GM18520 (cell line): ENCODE measurements around the gene RNF157.
A peak's percentile ranks its signal among the peaks of the same experiment; 100 is the strongest.

Experiments
- ATAC-seq: cut with Tn5 transposase; IDR thresholded peaks from one replicate; pipeline ENCODE4 v1.9.1; 2021; ENCODE audit not compliant: unreplicated experiment

RNF157 gene

GRCh38 chr17:76142039-76142584 lies 98.2 kb downstream of the RNF157 start:
- no peak for ATAC-seq

GRCh38 chr17:76141212-76142038 lies 98.9 kb downstream of the RNF157 start, which contains the start of gene FOXJ1:
Gene FOXJ1 (minus strand): TSS chr17:76141245. CDS start chr17:76140395, 850 bp downstream.
- peak; percentile 73 for ATAC-seq

- no peak for ATAC-seq
Measured at GRCh38 chr17:76140661-76141211, 99.6 kb downstream of the RNF157 start.

- no peak for ATAC-seq
Measured at GRCh38 chr17:76139801-76140660, 100.3 kb downstream of the RNF157 start.

GRCh38 chr17:76138896-76139752 lies 101.2 kb downstream of the RNF157 start:
- ATAC-seq: no peak

- no peak for ATAC-seq
Measured at GRCh38 chr17:76138234-76138895, 101.9 kb downstream of the RNF157 start.

DNA sequence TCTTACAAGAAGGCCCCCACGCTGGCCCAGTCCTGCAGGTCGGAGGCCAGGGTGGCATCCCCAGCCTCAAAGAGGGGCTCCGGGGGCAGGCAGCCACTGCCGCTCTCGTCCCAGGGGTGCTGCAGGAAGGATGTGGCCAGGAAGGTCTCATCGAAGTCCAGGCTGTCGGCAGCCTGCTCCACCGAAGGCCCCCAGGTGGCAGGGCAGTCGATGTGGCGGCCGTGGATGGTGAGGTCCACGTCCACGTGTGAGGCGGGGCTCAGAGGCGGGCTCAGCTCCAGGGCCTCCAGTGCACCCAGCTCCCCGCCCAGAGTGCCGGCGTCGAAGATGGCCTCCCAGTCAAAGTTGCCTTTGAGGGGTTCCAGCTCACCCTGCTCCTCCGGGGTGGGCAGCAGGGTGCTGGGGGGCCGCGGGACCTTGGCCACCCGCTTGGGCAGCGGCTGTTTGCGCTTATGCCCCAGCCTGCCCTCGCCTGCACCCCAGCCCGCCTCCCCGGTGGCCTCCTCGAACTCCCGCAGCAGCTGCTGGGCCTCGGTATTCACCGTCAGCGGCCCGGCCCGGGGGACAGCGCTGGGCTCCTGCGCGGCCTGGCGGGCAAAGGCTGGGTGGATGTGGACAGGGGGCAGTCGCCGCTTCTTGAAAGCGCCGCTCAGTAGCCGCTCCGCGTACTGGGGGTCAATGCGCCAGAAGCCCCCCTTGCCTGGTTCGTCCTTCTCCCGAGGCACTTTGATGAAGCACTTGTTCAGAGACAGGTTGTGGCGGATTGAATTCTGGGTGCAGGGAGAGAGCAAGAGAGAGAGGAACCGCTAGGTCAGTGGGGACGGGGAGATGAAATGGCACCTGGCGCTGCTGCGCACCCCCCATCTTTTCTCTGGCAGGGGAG lies 102.7 kb downstream of the RNF157 start:
- no peak for ATAC-seq

DNA sequence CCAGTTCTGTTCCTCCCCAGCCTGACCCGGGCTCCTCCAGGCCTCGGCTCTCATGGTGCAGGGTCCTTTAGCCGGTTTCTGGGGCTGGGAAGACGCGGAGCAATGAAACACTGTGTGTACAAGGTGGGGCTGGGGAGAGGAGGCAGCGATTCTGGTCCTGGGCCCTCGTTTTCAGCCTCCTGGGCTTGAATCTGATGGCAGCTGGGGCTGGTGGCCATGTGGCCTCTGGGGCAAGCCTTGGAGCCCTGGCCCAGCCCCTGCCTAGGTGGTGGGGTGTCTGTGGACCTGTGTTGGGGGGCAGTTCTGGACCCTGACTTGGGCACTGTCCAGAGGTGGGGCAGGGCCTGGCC lies 103.3 kb downstream of the RNF157 start:
- no peak for ATAC-seq

DNA sequence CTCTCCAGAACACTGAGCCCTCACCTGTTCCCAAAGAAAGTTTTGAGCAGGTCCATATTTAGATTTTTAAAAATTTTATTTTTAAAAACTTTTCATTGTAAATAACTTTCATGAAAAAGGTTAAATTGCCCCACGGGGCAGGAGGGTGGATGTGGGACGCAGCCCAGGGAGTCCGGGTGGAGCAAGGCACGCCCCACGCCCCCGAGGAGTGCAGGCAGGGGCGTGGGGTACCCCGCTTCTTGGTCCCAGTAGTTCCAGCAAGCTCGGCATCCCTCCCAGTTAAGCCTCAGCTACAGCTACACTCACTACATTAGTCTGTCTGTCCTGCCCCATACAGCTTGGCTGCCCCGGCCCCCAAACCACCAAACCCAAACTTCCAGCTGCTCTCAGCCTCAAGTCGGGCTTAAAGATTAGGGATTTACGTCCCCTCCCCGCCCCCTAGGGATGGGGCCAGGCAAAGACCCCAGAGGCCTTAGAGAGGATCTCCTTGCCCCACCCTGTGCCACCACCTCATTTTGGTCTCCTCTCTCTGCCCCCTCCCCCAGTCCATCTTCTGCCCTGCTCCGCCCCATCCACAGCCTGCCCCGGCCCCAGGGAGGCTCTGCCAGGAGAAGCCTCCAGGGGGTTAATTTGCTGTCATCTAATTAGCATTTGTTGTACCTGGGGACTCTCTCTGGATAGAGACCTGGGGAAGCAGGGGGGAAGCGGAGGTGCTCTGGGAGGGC lies 103.9 kb downstream of the RNF157 start:
- ATAC-seq: no peak

DNA sequence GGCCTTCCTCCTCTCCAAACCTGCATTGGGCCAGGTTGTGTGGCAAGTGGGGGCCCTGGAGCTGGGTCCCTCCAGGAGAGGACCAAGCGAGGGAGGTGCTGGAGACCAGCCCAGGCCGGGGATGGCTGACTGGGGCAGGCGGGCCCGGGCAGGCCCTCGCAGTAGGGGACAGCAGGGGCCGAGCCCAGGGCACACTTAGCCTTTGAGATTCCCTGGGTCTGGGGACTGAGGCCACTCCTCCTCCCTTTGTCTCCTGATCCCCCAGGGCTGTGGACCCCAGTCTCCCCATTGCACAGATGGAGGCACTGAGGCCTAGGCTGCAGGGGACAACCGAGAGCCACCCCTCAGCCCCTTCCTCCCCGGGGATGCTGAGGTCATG lies 104.5 kb downstream of the RNF157 start:
- ATAC-seq: no peak

DNA sequence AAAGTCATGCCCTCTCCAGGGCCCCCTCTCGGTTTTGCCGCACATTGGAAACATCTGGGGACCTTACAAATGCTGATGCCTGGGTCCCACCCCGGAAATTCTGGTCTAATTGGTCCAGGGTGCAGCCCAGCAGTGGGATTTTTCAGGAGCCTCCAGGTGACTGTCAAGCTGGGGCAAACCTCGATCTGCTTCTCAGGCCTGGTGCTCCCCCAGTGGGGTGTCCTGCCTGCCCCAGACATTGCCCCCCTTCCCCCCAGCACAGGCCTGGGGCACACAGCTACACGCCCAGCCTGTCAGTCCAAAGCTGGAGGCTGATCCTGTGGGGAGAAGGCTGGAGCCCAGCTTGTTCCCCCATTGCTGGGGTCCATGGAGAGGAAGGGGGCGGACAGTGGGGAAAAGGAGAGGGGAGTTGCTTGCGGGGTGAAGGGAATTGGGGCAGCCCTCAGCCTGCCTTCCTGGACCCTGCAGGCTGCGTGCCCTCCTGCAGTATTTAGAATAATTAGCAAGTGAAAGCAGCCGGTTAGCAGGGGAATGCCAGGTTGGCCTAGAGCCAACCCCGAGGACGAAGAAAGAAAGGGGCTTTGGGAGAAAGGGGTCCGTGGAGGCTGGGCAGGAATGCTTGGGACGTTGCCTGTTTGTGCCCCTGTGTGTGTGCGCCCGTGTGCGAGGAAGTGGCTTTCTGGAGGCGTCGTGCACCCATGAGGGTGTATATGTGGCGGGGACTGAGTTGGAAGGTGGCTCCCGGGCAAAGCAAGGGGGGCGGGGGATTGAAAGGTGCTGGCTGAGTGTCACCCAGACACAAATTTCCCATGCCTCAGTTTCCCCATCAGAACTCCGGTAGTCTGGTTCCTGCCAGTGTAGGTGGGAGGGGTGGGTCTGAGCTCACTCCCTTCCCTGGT lies 105.1 kb downstream of the RNF157 start:
- ATAC-seq: no peak

DNA sequence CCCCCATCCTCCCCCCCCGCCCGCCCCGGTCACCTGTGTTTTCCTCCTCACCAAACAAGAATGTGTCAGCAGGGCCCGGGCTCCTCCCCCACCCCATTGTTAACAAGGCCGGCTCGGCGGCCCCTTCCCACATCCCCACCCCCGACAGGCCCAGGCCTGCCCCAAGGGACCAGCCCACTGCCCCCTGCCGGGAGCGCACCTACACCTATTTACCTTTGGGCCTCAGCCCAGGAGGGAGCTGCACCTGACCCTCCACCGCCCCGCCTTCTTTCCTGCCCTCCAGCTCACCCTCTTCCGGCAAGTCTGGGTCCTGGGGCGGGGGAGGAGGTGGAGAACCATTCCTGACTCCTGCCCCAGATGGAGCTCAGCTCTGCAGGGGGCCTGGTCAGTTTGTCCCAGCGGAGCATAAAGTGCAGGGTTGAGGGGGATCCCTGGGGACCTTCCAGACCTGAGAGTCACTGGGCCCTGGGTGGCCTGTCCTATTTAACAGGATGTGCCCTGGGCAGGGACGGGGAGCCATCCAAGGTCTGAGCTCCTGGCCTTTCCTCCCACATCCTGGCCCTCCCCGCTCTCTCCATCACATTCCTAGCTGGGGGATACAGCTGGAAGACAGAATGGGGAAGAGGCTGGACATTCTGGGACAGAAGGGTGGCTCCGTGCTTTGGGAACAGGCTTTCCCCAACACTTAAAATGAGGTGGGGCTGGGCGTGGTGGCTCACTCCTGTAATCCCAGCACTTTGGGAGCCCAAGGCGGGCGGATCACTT lies 107.5 kb downstream of the RNF157 start:
- no peak for ATAC-seq

GRCh38 chr17:76131692-76132573 lies 108.4 kb downstream of the RNF157 start:
- ATAC-seq: no peak

DNA sequence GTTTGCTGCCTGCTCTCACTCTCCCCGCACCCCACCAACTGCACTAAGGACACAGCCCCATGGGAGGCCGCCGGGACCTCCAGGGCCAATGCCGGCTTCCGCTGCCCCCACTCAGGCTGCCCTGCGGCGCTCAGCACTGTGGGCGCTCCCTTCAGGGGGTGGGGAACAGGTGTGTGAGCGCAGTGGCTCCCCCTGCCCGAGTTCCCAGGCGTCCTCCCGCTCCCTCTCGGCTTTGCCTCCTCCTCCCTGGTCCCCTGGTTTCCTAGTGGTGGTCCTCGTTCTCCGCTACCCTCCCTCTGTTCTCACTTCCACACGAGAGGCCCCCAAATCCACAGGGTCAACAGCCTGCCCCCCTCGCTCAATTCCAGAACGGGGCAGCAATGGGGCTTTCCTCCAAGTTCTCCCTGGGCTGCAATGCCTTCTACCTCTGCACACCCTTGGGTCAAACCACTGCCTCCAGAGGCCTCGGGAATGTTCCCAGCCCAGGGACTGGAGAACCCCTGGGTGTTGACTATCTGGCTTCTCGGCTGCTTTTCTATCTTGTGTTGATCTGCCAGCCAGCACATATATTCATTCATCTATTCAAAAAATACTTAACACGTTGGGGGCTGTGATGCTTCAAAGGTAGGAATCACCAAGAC lies 109.1 kb downstream of the RNF157 start:
- ATAC-seq: no peak

GRCh38 chr17:76130473-76130872 lies 109.8 kb downstream of the RNF157 start:
- ATAC-seq: no peak
